Daoy (cell line): ENCODE measurements around the gene PDZD11. TPM values are rescaled to one million over a fixed set of nuclear protein-coding genes. Genes with fewer than 3 reads are reported as not detected.
A peak's percentile ranks its signal among the peaks of the same experiment; 100 is the strongest.
"Not testable (repeated sequence)": the region's sequence is repeated elsewhere in the genome, so short reads cannot be mapped to it uniquely, and the experiment has no call there.

Experiments used
- DNase-seq: peaks from one replicate; pipeline ENCODE4 v3.0.0-alpha.2; 2015; ENCODE audit warnings: low read depth
- total RNA-seq: library from RNA; depleted of rRNA; stranded (reverse); fragments of >200 nt; shearing (Covaris generic); gene quantifications from 2 replicates; pipeline ENCODE4 v1.2.3, GENCODE V29; 2014; rRNA removed

The PDZD11 gene
- 45.1 and 50.5 TPM in 2 replicates for total RNA-seq

GRCh38 chrX:70289793-70290770 is at the start of gene PDZD11, which contains the start of gene KIF4A:
TSS of gene PDZD11 (minus strand) at chrX:70289927. CDS start at chrX:70289341, 586 bp downstream.
TSS of gene KIF4A (plus strand) at chrX:70290104. CDS start at chrX:70290459, 355 bp downstream.
- peak; percentile 90 for DNase-seq

GRCh38 chrX:70338290-70338689 is 48.6 kb upstream of the PDZD11 start:
- DNase-seq: no peak

GRCh38 chrX:70336767-70337166 is 47.0 kb upstream of the PDZD11 start:
- no peak for DNase-seq

GRCh38 chrX:70332600-70332999 is 42.9 kb upstream of the PDZD11 start:
- DNase-seq: no peak

- no peak for DNase-seq
Observed at GRCh38 chrX:70331161-70331560, 41.4 kb upstream of the PDZD11 start.

- DNase-seq: no peak
Observed at GRCh38 chrX:70324326-70324725, 34.6 kb upstream of the PDZD11 start.

GRCh38 chrX:70323628-70324027 is 33.9 kb upstream of the PDZD11 start:
- DNase-seq: not testable (repeated sequence)

- DNase-seq: no peak
Observed at GRCh38 chrX:70322784-70323183, 33.1 kb upstream of the PDZD11 start.

GRCh38 chrX:70313503-70313902 is 23.8 kb upstream of the PDZD11 start:
- peak; percentile 12 for DNase-seq

GRCh38 chrX:70301716-70302115 is 12.0 kb upstream of the PDZD11 start:
- no peak for DNase-seq

GRCh38 chrX:70293621-70294020 is 3.9 kb upstream of the PDZD11 start:
- no peak for DNase-seq

- DNase-seq: no peak
Observed at GRCh38 chrX:70292788-70293187, 3.1 kb upstream of the PDZD11 start.

- peak; percentile 1 for DNase-seq
Observed at GRCh38 chrX:70289168-70289792, 447 bp downstream of the PDZD11 start.

- DNase-seq: no peak
Observed at GRCh38 chrX:70281951-70282350, 7.8 kb downstream of the PDZD11 start, which contains the start of gene RAB41. TSS of gene RAB41 (plus strand) at chrX:70282172. CDS start at chrX:70282218, 46 bp downstream.

GRCh38 chrX:70280573-70280972 is 9.2 kb downstream of the PDZD11 start:
- no peak for DNase-seq

- no peak for DNase-seq
Observed at GRCh38 chrX:70279081-70279480, 10.6 kb downstream of the PDZD11 start.

GRCh38 chrX:70274029-70274428 is 15.7 kb downstream of the PDZD11 start:
- not testable (repeated sequence) for DNase-seq

- DNase-seq: no peak
Observed at GRCh38 chrX:70268034-70268433, 21.7 kb downstream of the PDZD11 start, which contains the start of gene ARR3. TSS of gene ARR3 (plus strand) at chrX:70268334. CDS start at chrX:70269386, 1,052 bp downstream.

GRCh38 chrX:70264784-70265183 is 24.9 kb downstream of the PDZD11 start:
- DNase-seq: no peak

GRCh38 chrX:70262952-70263567 is 26.7 kb downstream of the PDZD11 start:
- peak; percentile 37 for DNase-seq

GRCh38 chrX:70260104-70260503 is 29.6 kb downstream of the PDZD11 start, which contains the start of gene P2RY4:
TSS of gene P2RY4 (minus strand) at chrX:70260204. CDS start at chrX:70259624, 580 bp downstream.
- DNase-seq: no peak
